IMR-90 (cell line): ENCODE data around the gene NTRK2. TPM values are rescaled to one million over a fixed set of nuclear protein-coding genes. Genes with fewer than 3 reads are reported as not detected.
A peak's percentile ranks its signal among the peaks of the same experiment; 100 is the strongest.

ENCODE experiments used
- ATAC-seq: fragments of 200-7000 bp; cut with Tn5 transposase; 2 replicates; pipeline ENCODE4 v1.9.1; 2020; ENCODE audit warnings: low read depth, mild to moderate bottlenecking, moderate library complexity
- BruUV-seq: library from RNA; stranded (reverse); fragments of 400-500 nt; replicated peaks from 2 replicates; lab custom pipeline; 2021; lab: Mats Ljungman, UMichigan
- CTCF ChIA-PET: fragments of 300-600 bp; formaldehyde crosslinking; extraction: SDS; loops from one replicate; lab custom pipeline; 2021; ENCODE audit warnings: antibody characterized with exemption; lab: Yijun Ruan, JAX
- POLR2A ChIA-PET: fragments of 300-600 bp; sonication (Branson Sonifier 250); formaldehyde crosslinking; loops from one replicate; lab custom pipeline; 2022; ENCODE audit warnings: antibody characterized with exemption; ENCODE audit not compliant: unreplicated experiment; lab: Charles Lee
- DNase-seq: peaks from one replicate; pipeline ENCODE4 v3.0.0; 2013
- H2AFZ ChIP-seq: replicated peaks from 2 replicates; pipeline ENCODE3; 2013; ENCODE audit warnings: low read length, mild to moderate bottlenecking; ENCODE audit not compliant: poor library complexity
- H2AK5ac ChIP-seq: 2 replicates; pipeline ENCODE4 v1.6.1; 2013; ENCODE audit warnings: low read depth, low read length, inconsistent platforms
- H2AK9ac ChIP-seq: replicated peaks from 2 replicates; pipeline ENCODE3; 2013; ENCODE audit warnings: mild to moderate bottlenecking, low read depth, low read length, moderate library complexity; ENCODE audit not compliant: poor library complexity
- H2BK120ac ChIP-seq: 2 replicates; pipeline ENCODE4 v1.6.1; 2013; ENCODE audit warnings: low read depth, low read length, inconsistent platforms
- H2BK15ac ChIP-seq: 3 replicates; pipeline ENCODE4 v1.6.1; 2013; ENCODE audit warnings: low read depth, low read length, inconsistent platforms
- H2BK20ac ChIP-seq: 2 replicates; pipeline ENCODE4 v1.6.1; 2013; ENCODE audit warnings: low read depth, mild to moderate bottlenecking, inconsistent platforms, low read length, moderate library complexity
- H2BK5ac ChIP-seq: 2 replicates; pipeline ENCODE4 v1.6.1; 2013; ENCODE audit warnings: mild to moderate bottlenecking, low read depth, low read length, inconsistent platforms; ENCODE audit not compliant: poor library complexity, severe bottlenecking
- H3K14ac ChIP-seq: replicated peaks from 2 replicates; pipeline ENCODE4 v1.6.1; 2013; ENCODE audit warnings: low read depth, low read length, inconsistent platforms
- H3K18ac ChIP-seq: 2 replicates; pipeline ENCODE4 v1.6.1; 2013; ENCODE audit warnings: low read depth, low read length, control low read depth
- H3K23ac ChIP-seq: 2 replicates; pipeline ENCODE4 v1.6.1; 2013; ENCODE audit warnings: low read depth, low read length, inconsistent platforms
- H3K27ac ChIP-seq: 2 replicates; pipeline ENCODE4 v1.5.1; 2013; ENCODE audit warnings: mild to moderate bottlenecking, control low read depth, low read length; ENCODE audit not compliant: insufficient read depth
- H3K27me3 ChIP-seq: 2 replicates; pipeline ENCODE4 v1.6.1; 2013; ENCODE audit warnings: low read length; ENCODE audit not compliant: control insufficient read depth, insufficient read depth
- H3K36me3 ChIP-seq: 2 replicates; pipeline ENCODE4 v1.6.1; 2013; ENCODE audit warnings: low read length, mixed read lengths; ENCODE audit not compliant: control insufficient read depth, insufficient read depth
- H3K4ac ChIP-seq: 2 replicates; pipeline ENCODE4 v1.6.1; 2013; ENCODE audit warnings: low read depth, low read length, inconsistent platforms
- H3K4me1 ChIP-seq: 2 replicates; pipeline ENCODE4 v1.6.1; 2013; ENCODE audit warnings: low read length, mixed read lengths; ENCODE audit not compliant: control insufficient read depth, insufficient read depth
- H3K4me2 ChIP-seq: 2 replicates; pipeline ENCODE4 v1.6.1; 2013; ENCODE audit warnings: low read depth, mild to moderate bottlenecking, control low read depth, low read length, moderate library complexity
- H3K4me3 ChIP-seq: 2 replicates; pipeline ENCODE4 v1.5.1; 2013; ENCODE audit warnings: low read depth, mild to moderate bottlenecking, control low read depth, low read length, moderate library complexity; ENCODE audit not compliant: insufficient read depth
- H3K56ac ChIP-seq: 2 replicates; pipeline ENCODE4 v1.6.1; 2013; ENCODE audit warnings: low read length, inconsistent platforms; ENCODE audit not compliant: insufficient read depth; ENCODE audit errors: extremely low read depth
- H3K79me1 ChIP-seq, 2 experiments: 2 replicates each; pipeline ENCODE4 v1.6.1; 2013; ENCODE audit warnings: low read length in 2 of 2, inconsistent platforms in 1 of 2, low read depth in 1 of 2
- H3K9ac ChIP-seq: 2 replicates; pipeline ENCODE4 v1.6.1; 2013; ENCODE audit warnings: low read depth, low read length, control low read depth
- H3K9me1 ChIP-seq: 2 replicates; pipeline ENCODE4 v1.6.1; 2013; ENCODE audit warnings: low read length, inconsistent platforms; ENCODE audit not compliant: insufficient read depth
- H3K9me3 ChIP-seq: 2 replicates; pipeline ENCODE4 v1.6.1; 2013; ENCODE audit warnings: low read length; ENCODE audit not compliant: control insufficient read depth, insufficient read depth
- H4K20me1 ChIP-seq: 2 replicates; pipeline ENCODE4 v1.6.1; 2013; ENCODE audit warnings: low read length, inconsistent platforms; ENCODE audit not compliant: insufficient read depth
- H4K5ac ChIP-seq: 2 replicates; pipeline ENCODE4 v1.6.1; 2013; ENCODE audit warnings: mild to moderate bottlenecking, low read depth, low read length, control low read depth
- H4K8ac ChIP-seq, 2 experiments: 2 replicates each; pipeline ENCODE4 v1.6.1; 2013; ENCODE audit warnings: low read depth in 2 of 2, low read length in 2 of 2, control low read depth in 1 of 2, inconsistent platforms in 1 of 2
- H4K91ac ChIP-seq: 2 replicates; pipeline ENCODE4 v1.6.1; 2013; ENCODE audit warnings: low read depth, low read length, inconsistent platforms; ENCODE audit not compliant: insufficient read depth
- CHD1 ChIP-seq: IDR thresholded peaks from 2 replicates; pipeline ENCODE4 v1.6.1; 2012; ENCODE audit warnings: low read depth, low read length, improper control_type of control experiment
- RAD21 ChIP-seq: IDR thresholded peaks from 2 replicates; pipeline ENCODE4 v1.6.1; 2012; ENCODE audit warnings: low read length, improper control_type of control experiment
- RCOR1 ChIP-seq: IDR thresholded peaks from 2 replicates; pipeline ENCODE4 v1.6.1; 2012; ENCODE audit warnings: mild to moderate bottlenecking, low read length, improper control_type of control experiment; ENCODE audit not compliant: insufficient replicate concordance
- SMC3 ChIP-seq: fragments of 150-350 bp; IDR thresholded peaks from 2 replicates; pipeline ENCODE4 v1.6.1; 2016; ENCODE audit warnings: low read depth, mild to moderate bottlenecking, antibody characterized with exemption, low read length, moderate library complexity
- USF2 ChIP-seq: fragments of 150-350 bp; IDR thresholded peaks from 2 replicates; pipeline ENCODE4 v1.6.1; 2017; ENCODE audit warnings: mild to moderate bottlenecking, antibody characterized with exemption, low read length, low read depth
- WGBS, 2 experiments: methylation state at CpG; one replicate each; pipeline versions ENCODE4 v1.1.5 to v1.1.7; 2013; ENCODE audit warnings: missing lambda C conversion rate in 2 of 2; ENCODE audit not compliant: insufficient read length in 1 of 2; ENCODE audit errors: extremely low coverage in 2 of 2; 5-methylcytosine and 5-hydroxymethylcytosine counted together
- dilution Hi-C: fragments of 300-500 bp; cut with HindIII; formaldehyde crosslinking; loops from one replicate; pipeline ENCODE4 v1.14.3; 2018; ENCODE audit warnings: low sequenced_read_pairs; ENCODE audit not compliant: unreplicated experiment
- in situ Hi-C: fragments of 300-500 bp; cut with MboI; formaldehyde crosslinking; loops from 3 replicates; pipeline ENCODE4 v1.14.3; 2019; ENCODE audit warnings: low sequenced_read_pairs, inconsistent platforms, mixed read lengths
- intact Hi-C: fragments of 100-400 bp; cut with micrococcal nuclease; formaldehyde crosslinking; loops from 2 replicates; pipeline ENCODE4 v1.10.0; 2022
- polyA plus RNA-seq, 3 experiments: library from polyadenylated mRNA; depleted of rRNA; stranded (reverse); fragments of >200 nt; gene quantifications; 2 replicates each; pipeline ENCODE4 v1.2.3, GENCODE V29; 2012; ENCODE audit warnings: low replicate concordance in 1 of 3
- total RNA-seq: library from RNA; depleted of rRNA; stranded (reverse); fragments of >200 nt; gene quantifications from 2 replicates; pipeline ENCODE4 v1.2.3, GENCODE V29; 2012
- TF ChIP-seq, protein P1 (sequence below): conservative IDR thresholded peaks from 2 replicates; pipeline ENCODE4 v1.5.1; 2012; ENCODE audit warnings: mild to moderate bottlenecking, low read depth, low read length, improper control_type of control experiment

The NTRK2 gene
- total and polyA plus RNA-seq, 2 of the 4 experiments (the other 2 are of a cell fraction), result under 0.01 to 0.02 TPM

DNA sequence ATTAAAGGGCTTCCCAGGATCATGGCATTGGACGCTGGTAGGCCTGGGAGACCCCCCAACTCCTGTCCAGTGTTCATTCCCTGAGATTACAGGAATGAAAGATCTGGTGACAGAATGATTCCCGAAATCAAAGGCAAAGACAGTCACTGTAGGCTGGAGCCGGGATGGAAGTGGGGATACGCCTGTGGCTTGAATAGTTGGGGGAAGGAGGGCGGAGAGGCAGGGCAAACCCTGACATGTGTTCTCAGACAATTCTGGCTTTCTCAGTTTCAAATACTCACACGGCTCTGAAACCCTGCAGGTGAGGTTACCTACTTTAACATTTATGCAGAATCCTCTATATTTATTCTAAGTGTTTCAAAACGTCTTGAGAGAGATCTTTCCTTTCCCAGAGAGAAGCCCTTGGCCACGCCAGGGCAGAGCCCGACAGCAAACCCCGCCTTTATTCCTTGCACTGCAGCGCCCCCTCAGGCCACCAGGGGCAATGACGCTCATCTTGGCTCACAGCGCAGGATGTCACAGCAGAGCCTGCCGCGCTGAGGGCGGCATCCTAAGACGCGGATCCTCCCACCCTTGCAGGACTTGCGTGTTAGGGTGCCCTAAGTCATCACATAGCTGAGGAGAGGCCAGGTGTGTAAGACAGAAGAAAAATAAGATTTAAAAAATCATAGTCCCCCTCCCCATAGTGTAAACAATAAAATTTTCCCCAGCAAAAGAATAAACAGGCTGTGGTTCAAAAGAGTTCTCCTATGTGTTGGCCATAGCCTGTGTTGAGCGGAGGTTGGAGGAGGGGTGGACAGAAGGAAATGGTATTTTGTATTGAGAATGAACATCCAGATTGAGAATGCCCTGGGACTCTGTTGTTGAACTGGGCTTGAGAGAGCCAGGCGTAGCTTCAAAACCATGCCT lies 284.5 kb downstream of the NTRK2 start:
- TF ChIP-seq RAD21 (peak; percentile 43), CHD1 (no peak), SMC3 (peak; percentile 5; the same call in 1 of the 2 replicates), RCOR1 (no peak), USF2 (no peak)
- TF ChIP-seq, protein P1, sequence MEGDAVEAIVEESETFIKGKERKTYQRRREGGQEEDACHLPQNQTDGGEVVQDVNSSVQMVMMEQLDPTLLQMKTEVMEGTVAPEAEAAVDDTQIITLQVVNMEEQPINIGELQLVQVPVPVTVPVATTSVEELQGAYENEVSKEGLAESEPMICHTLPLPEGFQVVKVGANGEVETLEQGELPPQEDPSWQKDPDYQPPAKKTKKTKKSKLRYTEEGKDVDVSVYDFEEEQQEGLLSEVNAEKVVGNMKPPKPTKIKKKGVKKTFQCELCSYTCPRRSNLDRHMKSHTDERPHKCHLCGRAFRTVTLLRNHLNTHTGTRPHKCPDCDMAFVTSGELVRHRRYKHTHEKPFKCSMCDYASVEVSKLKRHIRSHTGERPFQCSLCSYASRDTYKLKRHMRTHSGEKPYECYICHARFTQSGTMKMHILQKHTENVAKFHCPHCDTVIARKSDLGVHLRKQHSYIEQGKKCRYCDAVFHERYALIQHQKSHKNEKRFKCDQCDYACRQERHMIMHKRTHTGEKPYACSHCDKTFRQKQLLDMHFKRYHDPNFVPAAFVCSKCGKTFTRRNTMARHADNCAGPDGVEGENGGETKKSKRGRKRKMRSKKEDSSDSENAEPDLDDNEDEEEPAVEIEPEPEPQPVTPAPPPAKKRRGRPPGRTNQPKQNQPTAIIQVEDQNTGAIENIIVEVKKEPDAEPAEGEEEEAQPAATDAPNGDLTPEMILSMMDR, result peak; percentile 51
- H3K4ac ChIP-seq, result no peak overlapping the region
- in situ Hi-C loops (no loop called here), dilution Hi-C loops (no loop called here), intact Hi-C loops (no loop called here)
- CTCF ChIA-PET, result no interaction called here
- H3K9ac ChIP-seq, result no peak overlapping the region
- H2BK15ac ChIP-seq, result no peak overlapping the region
- no peak overlapping the region for H4K91ac ChIP-seq
- no peaks in the 10 kb centered on the region for H3K27me3 ChIP-seq
- no peaks in the 10 kb centered on the region for H4K20me1 ChIP-seq
- POLR2A ChIA-PET, result no interaction called here
- H3K9me3 ChIP-seq, result peaks cover 17% of the 10 kb centered on the region
- H4K8ac ChIP-seq, result no peak overlapping the region
- no peak overlapping the region for H3K14ac ChIP-seq
- no peak overlapping the region for H2BK20ac ChIP-seq
- H2AFZ ChIP-seq, result no peak overlapping the region
- no peak overlapping the region for H3K4me2 ChIP-seq
- BruUV-seq, result no TSS peak
- no peak overlapping the region for H2BK5ac ChIP-seq
- H3K4me3 ChIP-seq, result no peak overlapping the region
- DNase-seq (peak; percentile 1), ATAC-seq (no peak)
- H3K23ac ChIP-seq, result no peak overlapping the region
- no peaks in the 10 kb centered on the region for H3K79me1 ChIP-seq
- no peak overlapping the region for H2AK9ac ChIP-seq
- H3K4me1 ChIP-seq, result no peaks in the 10 kb centered on the region
- H3K9me1 ChIP-seq, result no peaks in the 10 kb centered on the region
- WGBS, 2 experiments, result 11% methylated on average over 6 of the region's 21 CpGs; no CpG with 5 or more reads in 1 of the 2 experiments
- H3K18ac ChIP-seq, result no peak overlapping the region
- H3K36me3 ChIP-seq, result no peaks in the 10 kb centered on the region
- no peak overlapping the region for H2BK120ac ChIP-seq
- H4K5ac ChIP-seq, result no peak overlapping the region
- H2AK5ac ChIP-seq, result no peak overlapping the region
- H3K27ac ChIP-seq, result no peak overlapping the region
- no peak overlapping the region for H3K56ac ChIP-seq
